Peyer's patch (tissue), 4 donors: Measurements from ENCODE around the gene SYS1. TPM values are rescaled to one million over a fixed set of nuclear protein-coding genes. Genes with fewer than 3 reads are reported as not detected.

Experiments
- DNase-seq, 3 donors: peaks; one replicate each; pipeline ENCODE4 v3.0.0-alpha.2; 2017 to 2019
- H3K27ac ChIP-seq, 4 donors: fragments of 200-600 bp; sonication (generic); one replicate each; pipeline ENCODE4 v1.5.1; 2016 to 2019
- H3K27me3 ChIP-seq, 2 donors: fragments of 200-600 bp; sonication (generic); one replicate each; pipeline ENCODE4 v1.5.1; 2019
- H3K36me3 ChIP-seq, 3 donors: fragments of 200-600 bp; sonication (generic); one replicate each; pipeline ENCODE4 v1.5.1; 2016 to 2019
- H3K4me1 ChIP-seq, 4 donors: fragments of 200-600 bp; sonication (generic); one replicate each; pipeline ENCODE4 v1.5.1; 2016 to 2019
- H3K4me3 ChIP-seq, 4 donors: fragments of 200-600 bp; sonication (generic); 1 replicate in 3 of 4; 2 replicates in 1 of 4; pipeline ENCODE4 v1.5.1; 2016 to 2019; ENCODE audit warnings: mild to moderate bottlenecking in 1 of 4
- H3K9me3 ChIP-seq, 4 donors: fragments of 200-600 bp; sonication (generic); one replicate each; pipeline ENCODE4 v1.5.1; 2016 to 2019; ENCODE audit warnings: mild to moderate bottlenecking in 1 of 4
- POLR2A ChIP-seq, 2 donors: fragments of 450-650 bp; IDR thresholded peaks; one replicate each; pipeline ENCODE4 v1.5.1; 2017; ENCODE audit warnings: antibody characterized with exemption in 2 of 2, mild to moderate bottlenecking in 2 of 2, moderate library complexity in 2 of 2
- total RNA-seq, 4 donors: library from RNA; depleted of rRNA; stranded (reverse); fragments of >200 nt; gene quantifications; one replicate each; pipeline ENCODE4 v1.1.0, GENCODE V29; 2016
- TF ChIP-seq, protein P1 (sequence below), 6 experiments: fragments of 450-650 bp in 4 of 6; fragments of 200-600 bp in 2 of 6; sonication (generic) in 1 of 6; IDR thresholded peaks; one replicate each; pipeline ENCODE4 v1.5.1; 2017 to 2019; ENCODE audit warnings: antibody characterized with exemption in 6 of 6, mild to moderate bottlenecking in 3 of 6, moderate library complexity in 1 of 6

The SYS1 gene
- total RNA-seq, 4 donors from 2014 or later: 23.1 to 62.2 (median 46.9) TPM

DNA sequence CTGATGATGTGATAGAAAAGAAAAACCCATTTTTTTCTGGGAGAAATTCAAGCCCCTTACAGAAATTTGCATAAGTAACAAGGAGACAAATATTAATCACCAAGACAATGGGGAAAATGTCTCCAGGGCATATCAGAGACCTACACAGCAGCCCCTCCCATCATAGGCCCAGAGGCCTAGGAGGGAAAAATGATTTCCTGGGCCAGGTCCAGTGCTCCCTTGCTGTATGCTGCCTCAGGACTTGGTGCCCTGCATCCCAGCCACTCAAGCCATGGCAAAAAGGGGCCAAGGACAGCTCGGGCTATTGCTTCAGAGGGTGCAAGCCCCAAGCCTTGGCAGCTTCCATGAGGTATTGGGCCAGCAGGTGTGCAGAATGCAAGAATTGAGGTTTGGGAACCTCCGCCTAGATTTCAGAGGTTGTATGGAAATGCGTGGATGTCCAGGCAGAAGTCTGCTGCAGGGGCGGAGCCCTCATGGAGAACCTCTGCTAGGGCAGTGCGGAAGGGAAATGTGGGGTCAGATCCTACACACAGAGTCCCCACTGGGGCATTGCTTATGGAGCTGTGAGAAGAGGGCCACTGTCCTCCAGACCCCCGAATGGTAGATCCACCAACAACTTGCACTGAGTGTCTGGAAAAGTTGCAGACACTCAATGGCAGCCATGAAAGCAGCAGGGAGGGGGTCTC, 37.5 kb downstream of the SYS1 start:
- Histone ChIP-seq H3K27ac (no peak overlapping the region), H3K4me3 (no peak overlapping the region), H3K9me3 (peaks cover 0 to 15% (median 3%) of the 10 kb centered on the region in 4 donors), H3K27me3 (no peaks in the 10 kb centered on the region), H3K4me1 (peaks cover 0 to 3% (median under 1%) of the 10 kb centered on the region in 4 donors), H3K36me3 (no peaks in the 10 kb centered on the region)
- no peak for DNase-seq
- TF ChIP-seq POLR2A (IDR thresholded peaks at IDR 0.05): no peak
- TF ChIP-seq, protein P1, sequence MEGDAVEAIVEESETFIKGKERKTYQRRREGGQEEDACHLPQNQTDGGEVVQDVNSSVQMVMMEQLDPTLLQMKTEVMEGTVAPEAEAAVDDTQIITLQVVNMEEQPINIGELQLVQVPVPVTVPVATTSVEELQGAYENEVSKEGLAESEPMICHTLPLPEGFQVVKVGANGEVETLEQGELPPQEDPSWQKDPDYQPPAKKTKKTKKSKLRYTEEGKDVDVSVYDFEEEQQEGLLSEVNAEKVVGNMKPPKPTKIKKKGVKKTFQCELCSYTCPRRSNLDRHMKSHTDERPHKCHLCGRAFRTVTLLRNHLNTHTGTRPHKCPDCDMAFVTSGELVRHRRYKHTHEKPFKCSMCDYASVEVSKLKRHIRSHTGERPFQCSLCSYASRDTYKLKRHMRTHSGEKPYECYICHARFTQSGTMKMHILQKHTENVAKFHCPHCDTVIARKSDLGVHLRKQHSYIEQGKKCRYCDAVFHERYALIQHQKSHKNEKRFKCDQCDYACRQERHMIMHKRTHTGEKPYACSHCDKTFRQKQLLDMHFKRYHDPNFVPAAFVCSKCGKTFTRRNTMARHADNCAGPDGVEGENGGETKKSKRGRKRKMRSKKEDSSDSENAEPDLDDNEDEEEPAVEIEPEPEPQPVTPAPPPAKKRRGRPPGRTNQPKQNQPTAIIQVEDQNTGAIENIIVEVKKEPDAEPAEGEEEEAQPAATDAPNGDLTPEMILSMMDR (IDR thresholded peaks at IDR 0.05): no peak

DNA sequence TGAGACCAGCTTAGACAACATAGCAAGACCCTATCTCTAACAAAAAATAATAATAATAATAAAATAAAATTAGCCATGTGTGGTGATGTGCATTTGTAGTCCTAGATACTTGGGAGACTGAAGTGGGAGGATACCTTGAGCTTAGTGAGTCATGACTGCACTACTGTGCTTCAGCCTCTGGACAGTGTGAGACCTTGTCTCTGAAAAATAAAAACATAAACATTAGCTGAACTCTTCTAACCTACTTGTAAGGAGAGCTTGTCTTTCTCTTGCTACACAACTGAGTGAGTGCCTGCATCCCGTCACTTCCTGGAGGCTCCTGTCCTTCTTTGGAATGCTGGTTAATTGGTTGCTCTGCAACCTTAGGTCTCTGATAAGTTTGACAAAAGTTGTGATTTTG, 40.0 kb downstream of the SYS1 start:
- Histone ChIP-seq H3K9me3 (peaks cover 0 to 15% (median 3%) of the 10 kb centered on the region in 4 donors), H3K4me3 (no peak overlapping the region), H3K4me1 (peaks cover 0 to 12% (median 2%) of the 10 kb centered on the region in 4 donors), H3K27me3 (no peaks in the 10 kb centered on the region), H3K27ac (no peak overlapping the region), H3K36me3 (no peaks in the 10 kb centered on the region)
- DNase-seq: no peak
- TF ChIP-seq, protein P1 (IDR thresholded peaks at IDR 0.05): no peak
- no peak for TF ChIP-seq POLR2A (IDR thresholded peaks at IDR 0.05)

DNA sequence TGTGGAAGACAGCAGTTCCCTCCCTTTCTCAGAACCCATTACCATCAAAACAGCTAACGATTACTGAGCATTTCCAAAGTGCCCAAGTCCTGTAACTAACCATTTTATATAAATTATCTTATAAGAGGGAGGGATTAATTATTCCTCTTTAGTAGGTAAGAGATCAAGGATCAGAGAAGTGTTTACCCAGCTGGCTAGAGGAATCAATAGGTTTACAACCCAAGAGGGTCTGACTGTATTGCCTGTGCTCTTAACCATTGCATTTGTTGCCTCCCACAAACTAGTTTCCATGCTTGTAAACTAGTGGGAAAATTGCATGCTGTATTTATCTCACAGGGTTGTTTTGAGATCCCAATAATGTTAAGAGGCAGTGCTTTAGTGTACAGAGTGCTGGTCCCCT, 41.5 kb downstream of the SYS1 start:
- Histone ChIP-seq H3K4me3 (no peak overlapping the region), H3K9me3 (peaks cover 0 to 15% (median 3%) of the 10 kb centered on the region in 4 donors), H3K27ac (no peak overlapping the region), H3K4me1 (peaks cover 0 to 20% (median 2%) of the 10 kb centered on the region in 4 donors), H3K36me3 (peaks cover 0 to 2% (median 0%) of the 10 kb centered on the region in 3 donors), H3K27me3 (no peaks in the 10 kb centered on the region)
- DNase-seq: no peak
- TF ChIP-seq, protein P1 (IDR thresholded peaks at IDR 0.05): no peak
- TF ChIP-seq POLR2A (IDR thresholded peaks at IDR 0.05): no peak

DNA sequence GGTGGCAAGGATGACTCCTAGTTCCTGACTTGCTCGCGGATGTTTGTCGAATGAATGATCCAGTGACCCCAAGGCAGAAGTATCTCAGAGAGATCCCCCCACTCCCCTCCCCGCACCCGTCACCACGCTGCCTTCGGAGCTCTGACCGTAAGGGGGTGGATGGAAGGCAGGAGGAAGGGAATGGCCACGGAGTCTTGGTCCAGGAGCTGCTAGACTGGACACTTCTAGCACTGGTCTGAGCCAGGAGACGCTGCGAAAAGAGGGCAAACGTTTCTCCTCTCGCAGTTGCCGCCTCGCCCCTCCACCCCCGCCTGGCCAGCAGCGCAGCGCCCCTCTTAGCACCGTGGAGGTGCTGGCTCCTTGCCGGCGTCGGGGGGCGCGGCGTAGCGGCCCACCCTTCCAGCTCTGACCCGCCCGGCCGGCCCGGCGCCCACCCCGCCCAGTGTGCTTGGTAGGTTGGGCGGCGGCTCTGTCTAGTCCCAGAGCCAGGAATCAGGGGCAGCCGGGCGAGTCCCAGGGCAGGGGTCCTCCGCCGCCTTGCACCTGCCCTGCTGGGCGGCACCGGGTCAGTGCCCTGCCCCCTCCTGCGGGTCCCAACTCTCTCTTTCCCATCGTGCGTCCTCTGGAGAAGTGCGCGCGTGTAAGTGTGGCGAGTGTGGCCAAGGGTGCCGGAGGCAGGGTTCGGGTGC, 42.8 kb downstream of the SYS1 start:
- DNase-seq: peak; percentile 19 to 69 (median 58)
- peak overlapping the region; percentile 70 to 89 (median 85) for H3K4me3 ChIP-seq
- no peaks in the 10 kb centered on the region for H3K27me3 ChIP-seq
- peaks cover 0 to 14% (median 0%) of the 10 kb centered on the region in 3 donors for H3K36me3 ChIP-seq
- TF ChIP-seq, protein P1 (IDR thresholded peaks at IDR 0.05): no peak
- TF ChIP-seq POLR2A (IDR thresholded peaks at IDR 0.05): peak in 1 of 2 donors; percentile 17
- peak overlapping the region; percentile 73 to 92 (median 82) for H3K27ac ChIP-seq
- H3K4me1 ChIP-seq: peaks cover 0 to 30% (median 2%) of the 10 kb centered on the region in 4 donors
- peaks cover 0 to 6% (median under 1%) of the 10 kb centered on the region in 4 donors for H3K9me3 ChIP-seq

DNA sequence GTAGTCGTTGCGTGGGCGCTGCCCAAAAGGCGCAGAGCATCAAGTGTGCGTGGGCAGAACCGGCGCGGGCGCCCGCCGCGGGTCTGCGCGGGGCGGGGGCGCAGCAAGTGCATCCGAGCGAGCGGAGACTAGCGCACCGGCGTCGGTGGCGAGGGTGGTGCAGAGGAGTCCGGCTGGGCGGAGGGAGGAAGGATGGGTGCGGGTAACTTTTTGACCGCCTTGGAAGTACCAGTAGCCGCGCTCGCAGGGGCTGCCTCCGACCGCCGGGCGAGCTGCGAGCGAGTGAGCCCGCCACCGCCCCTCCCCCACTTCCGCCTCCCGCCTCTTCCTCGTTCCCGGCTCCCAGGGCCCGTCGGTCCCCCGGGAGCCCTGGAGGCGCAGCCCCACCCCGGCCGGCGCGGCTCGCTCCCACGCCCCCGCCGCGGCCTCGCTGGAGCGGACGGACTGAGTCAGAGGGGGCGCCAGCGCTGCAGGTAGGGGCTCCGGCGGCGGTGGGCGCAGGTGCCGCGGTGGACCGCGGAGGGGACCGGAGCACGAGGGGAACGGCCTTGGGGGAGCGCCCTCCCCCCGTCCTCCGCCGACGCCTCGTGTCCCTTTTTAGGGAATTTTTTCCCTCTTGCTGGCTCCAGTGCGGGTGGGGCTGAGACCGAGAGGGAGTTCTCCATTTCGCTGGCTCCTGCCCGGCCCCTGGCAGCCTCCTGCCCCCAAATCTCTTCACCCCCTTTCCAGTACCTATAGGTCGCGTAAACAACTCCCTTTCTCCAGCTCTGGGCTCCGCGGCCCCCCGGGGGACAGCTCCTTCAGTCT, 43.5 kb downstream of the SYS1 start:
- DNase-seq: peak; percentile 60 to 87 (median 84)
- Histone ChIP-seq H3K4me3 (peak overlapping the region; percentile 70 to 89 (median 85)), H3K36me3 (peaks cover 0 to 15% (median 0%) of the 10 kb centered on the region in 3 donors), H3K9me3 (no peaks in the 10 kb centered on the region), H3K27me3 (no peaks in the 10 kb centered on the region), H3K4me1 (peaks cover 0 to 35% (median 2%) of the 10 kb centered on the region in 4 donors), H3K27ac (peak overlapping the region; percentile 73 to 92 (median 82))
- TF ChIP-seq, protein P1 (IDR thresholded peaks at IDR 0.05): peak in 1 of 6 experiments; percentile 1
- TF ChIP-seq POLR2A (IDR thresholded peaks at IDR 0.05): peak in 1 of 2 donors; percentile 26
